Prostate gland (tissue), 2 donors: ENCODE results near the gene DUSP1.

Experiments
- CTCF ChIP-seq, 4 experiments: fragments of 200-600 bp in 2 of 4; fragments of 450-650 bp in 2 of 4; sonication (generic) in 2 of 4; IDR thresholded peaks; 1 replicate in 3 of 4; 2 replicates in 1 of 4; pipeline ENCODE4 v1.5.1; 2016 to 2019; ENCODE audit warnings: antibody characterized with exemption in 4 of 4, mild to moderate bottlenecking in 2 of 4, moderate library complexity in 2 of 4
- POLR2A ChIP-seq: fragments of 450-650 bp; IDR thresholded peaks from one replicate; pipeline ENCODE4 v1.6.1; 2016; ENCODE audit warnings: antibody characterized with exemption, mild to moderate bottlenecking
- POLR2AphosphoS5 ChIP-seq: sonication (generic); formaldehyde crosslinking; IDR thresholded peaks from one replicate; pipeline ENCODE4 v1.6.1; 2017; ENCODE audit warnings: antibody characterized with exemption

GRCh38 chr5:172754596-172755356 lies 16.2 kb downstream of the DUSP1 start:
- TF ChIP-seq POLR2A: no peak
- no peak for TF ChIP-seq CTCF (IDR thresholded peaks at IDR 0.05)
- TF ChIP-seq POLR2AphosphoS5: no peak
